Measurements from ENCODE around the gene CHST4. TPM values are rescaled to one million over a fixed set of nuclear protein-coding genes. Genes with fewer than 3 reads are reported as not detected.

Gene CHST4
- total and polyA plus RNA-seq, 9 of the 15 experiments (the other 6 are each of a cell fraction or from before 2014, with no cell fraction given): 0.07 TPM; not detected in 8

- Histone ChIP-seq H3K4me1 (replicated peaks in 1 of 2; ENCODE audit: control insufficient read depth in 2 of 2, insufficient read depth in 2 of 2, low read length in 2 of 2) (no peaks in the 10 kb centered on the region), H3K9me1 (ENCODE audit: control insufficient read depth, insufficient read depth, low read length) (no peaks in the 10 kb centered on the region), H3K4me3 (no peak overlapping the region), H3K36me3 (ENCODE audit: control insufficient read depth, insufficient read depth, low read length) (no peaks in the 10 kb centered on the region), H2AFZ (ENCODE audit: low read depth, low read length) (no peak overlapping the region), H3K79me2 (ENCODE audit: control insufficient read depth, insufficient read depth, low read length) (no peaks in the 10 kb centered on the region), H3K27me3 (ENCODE audit: control insufficient read depth in 2 of 2, insufficient read depth in 2 of 2, low read length in 2 of 2) (peaks cover 4 to 10% of the 10 kb centered on the region in 2 experiments; a peak in 2 of 5 replicates), H3K9ac (ENCODE audit: insufficient read depth in 1 of 2, low read depth in 2 of 2, low read length in 2 of 2) (no peak overlapping the region), H3K27ac (ENCODE audit: extremely low read depth, low read depth, low read length) (no peak overlapping the region), H4K20me1 (replicated peaks; ENCODE audit: control insufficient read depth, insufficient read depth, low read length) (no peaks in the 10 kb centered on the region), H3K4me2 (ENCODE audit: insufficient read depth, low read length) (no peak overlapping the region), H3K9me3 (replicated peaks; ENCODE audit: control insufficient read depth, insufficient read depth, low read depth, low read length) (no peaks in the 10 kb centered on the region)
- in situ Hi-C loops (cut with MboI): no loop called here
- ChIA-PET POLR2A (interaction anchor here (0.6 to 1.5 kb wide), 4 partner anchors 8 to 29 kb away, joined by 3 to 4 read pairs (median 4); no protein-coding TSS in a partner anchor), CTCF (ENCODE audit: low intra/inter-chr PET ratio) (no interaction called here)
- DNase-seq (ENCODE audit: extremely low read depth in 1 of 4, low spot score in 3 of 4) (peak in 1 of 4 experiments; percentile 22), FAIRE-seq (peak; percentile 26), ATAC-seq (peak; percentile 69; the same call in 2 of the 3 replicates)
- intact Hi-C loops (cut with micrococcal nuclease): no loop called here
- 0% methylated on average over 6 of the region's 6 CpGs for WGBS (ENCODE audit: insufficient coverage, low coverage, missing lambda C conversion rate)
- no TSS peak for BruUV-seq (replicated peaks)
- TF ChIP-seq KDM2B (CRISPR knock-in tag; IDR thresholded peaks at IDR 0.05) (no peak), JUNB (CRISPR knock-in tag; conservative IDR thresholded peaks at IDR 0.05) (no peak), ZNF12 (CRISPR knock-in tag; IDR thresholded peaks at IDR 0.05) (no peak), SNIP1 (IDR thresholded peaks at IDR 0.05; ENCODE audit: low read depth) (no peak), EP300 (IDR thresholded peaks at IDR 0.05; ENCODE audit: low read length) (no peak), CHD2 (IDR thresholded peaks at IDR 0.05; ENCODE audit: low read depth, low read length) (no peak), ZNF324 (CRISPR knock-in tag; IDR thresholded peaks at IDR 0.05) (no peak), ZNF436 (CRISPR knock-in tag; IDR thresholded peaks at IDR 0.05) (no peak), TRIM24 (IDR thresholded peaks at IDR 0.05) (no peak), ARID4B (CRISPR knock-in tag; IDR thresholded peaks at IDR 0.05) (no peak), CGGBP1 (CRISPR knock-in tag; IDR thresholded peaks at IDR 0.05) (no peak), ZNF174 (CRISPR knock-in tag; IDR thresholded peaks at IDR 0.05) (no peak), RAD21 (CRISPR knock-in tag; conservative IDR thresholded peaks at IDR 0.05 in 1 of 2, IDR thresholded peaks at IDR 0.05 in 1 of 2) (peak in 1 of 2 experiments; percentile 52; a peak in 2 of 4 replicates), ZNF41 (CRISPR knock-in tag; conservative IDR thresholded peaks at IDR 0.05) (no peak), CTCF (IDR thresholded peaks at IDR 0.05 in 2 of 3, conservative IDR thresholded peaks at IDR 0.05 in 1 of 3; ENCODE audit: insufficient read depth in 2 of 3, low read depth in 1 of 3, low read length in 3 of 3) (peak; percentile 40 to 57 (median 49); a peak in 4 of 6 replicates), E2F3 (CRISPR knock-in tag; IDR thresholded peaks at IDR 0.05) (no peak)
These were observed 26.7 kb downstream of the CHST4 start for GRCh38 chr16:71552698-71553503.

Data from K562 (cell line).